Loucy (cell line): Measurements from ENCODE around the gene SAMD13.

Experiments
- H2AFZ ChIP-seq: fragments of 200-600 bp; sonication (generic); 2 replicates; pipeline ENCODE4 v1.6.0; 2016; ENCODE audit warnings: antibody characterized with exemption, mild to moderate bottlenecking, low read length, moderate library complexity
- H3F3A ChIP-seq: fragments of 200-600 bp; 2 replicates; pipeline ENCODE4 v1.6.0; 2016; ENCODE audit warnings: antibody characterized with exemption, low read depth, mild to moderate bottlenecking
- H3K27me3 ChIP-seq: fragments of 200-600 bp; sonication (generic); 2 replicates; pipeline ENCODE4 v1.6.1; 2014; ENCODE audit warnings: low read length, mild to moderate bottlenecking; ENCODE audit not compliant: insufficient read depth, poor library complexity, severe bottlenecking
- H3K36me3 ChIP-seq: fragments of 200-600 bp; sonication (generic); 2 replicates; pipeline ENCODE4 v1.6.1; 2016; ENCODE audit warnings: low read length; ENCODE audit not compliant: insufficient read depth
- H3K4me1 ChIP-seq: fragments of 200-600 bp; sonication (generic); 2 replicates; pipeline ENCODE4 v1.5.1; 2014; ENCODE audit warnings: low read length, mild to moderate bottlenecking; ENCODE audit not compliant: insufficient read depth, poor library complexity, severe bottlenecking
- H3K4me2 ChIP-seq: fragments of 200-600 bp; sonication (generic); 2 replicates; pipeline ENCODE4 v1.6.0; 2014; ENCODE audit warnings: antibody characterized with exemption, low read length, low read depth, mild to moderate bottlenecking; ENCODE audit not compliant: poor library complexity, severe bottlenecking
- H3K4me3 ChIP-seq: fragments of 200-600 bp; sonication (generic); 2 replicates; pipeline ENCODE4 v1.5.1; 2014; ENCODE audit warnings: low read length, mild to moderate bottlenecking, mixed read lengths; ENCODE audit not compliant: poor library complexity, severe bottlenecking
- H3K79me2 ChIP-seq: fragments of 200-600 bp; sonication (generic); 2 replicates; pipeline ENCODE4 v1.6.1; 2014; ENCODE audit warnings: low read length; ENCODE audit not compliant: insufficient read depth
- H3K9ac ChIP-seq: fragments of 200-600 bp; sonication (generic); 2 replicates; pipeline ENCODE4 v1.6.0; 2014; ENCODE audit warnings: mild to moderate bottlenecking, low read depth, low read length, moderate library complexity; ENCODE audit not compliant: poor library complexity, severe bottlenecking
- H3K9me2 ChIP-seq: fragments of 200-600 bp; sonication (generic); replicated peaks from 2 replicates; pipeline ENCODE4 v1.6.1; 2016; ENCODE audit warnings: low read depth, low read length, mixed read lengths
- H3K9me3 ChIP-seq: fragments of 200-600 bp; sonication (generic); 2 replicates; pipeline ENCODE4 v1.6.1; 2014; ENCODE audit warnings: mild to moderate bottlenecking, antibody characterized with exemption, low read length, low read depth; ENCODE audit not compliant: insufficient read depth
- H4K20me1 ChIP-seq: fragments of 200-600 bp; sonication (generic); 2 replicates; pipeline ENCODE4 v1.6.0; 2014; ENCODE audit warnings: antibody characterized with exemption, low read length, mild to moderate bottlenecking; ENCODE audit not compliant: insufficient read depth, poor library complexity, severe bottlenecking
- CTCF ChIP-seq: fragments of 200-600 bp; sonication (generic); conservative IDR thresholded peaks from 2 replicates; pipeline ENCODE4 v1.5.1; 2014; ENCODE audit warnings: mild to moderate bottlenecking, antibody characterized with exemption, low read length
- EZH2phosphoT487 ChIP-seq: fragments of 200-600 bp; IDR thresholded peaks from 2 replicates; pipeline ENCODE4 v1.6.1; 2018; ENCODE audit warnings: antibody characterized with exemption, mild to moderate bottlenecking, moderate library complexity, borderline replicate concordance

SAMD13 gene

GRCh38 chr1:84366786-84367185, 65.3 kb downstream of the SAMD13 start:
- Histone ChIP-seq H3F3A (no peaks in the 10 kb centered on the region), H4K20me1 (no peaks in the 10 kb centered on the region), H3K4me2 (no peak overlapping the region), H3K27me3 (no peaks in the 10 kb centered on the region), H3K4me3 (no peak overlapping the region), H3K4me1 (peaks cover 7% of the 10 kb centered on the region), H3K79me2 (no peaks in the 10 kb centered on the region), H3K9me2 (no peaks in the 10 kb centered on the region), H3K9ac (no peak overlapping the region), H2AFZ (no peak overlapping the region), H3K36me3 (no peaks in the 10 kb centered on the region), H3K9me3 (no peaks in the 10 kb centered on the region)
- TF ChIP-seq EZH2phosphoT487 (no peak), CTCF (no peak)

GRCh38 chr1:84367219-84367618, 65.7 kb downstream of the SAMD13 start:
- H3F3A ChIP-seq, result no peaks in the 10 kb centered on the region
- no peaks in the 10 kb centered on the region for H3K36me3 ChIP-seq
- H3K4me3 ChIP-seq, result no peak overlapping the region
- H3K9ac ChIP-seq, result no peak overlapping the region
- H3K27me3 ChIP-seq, result no peaks in the 10 kb centered on the region
- TF ChIP-seq CTCF (no peak), EZH2phosphoT487 (no peak)
- H3K9me3 ChIP-seq, result no peaks in the 10 kb centered on the region
- H3K9me2 ChIP-seq, result no peaks in the 10 kb centered on the region
- no peak overlapping the region for H2AFZ ChIP-seq
- peaks cover 7% of the 10 kb centered on the region for H3K4me1 ChIP-seq
- H3K79me2 ChIP-seq, result no peaks in the 10 kb centered on the region
- H4K20me1 ChIP-seq, result no peaks in the 10 kb centered on the region
- no peak overlapping the region for H3K4me2 ChIP-seq

GRCh38 chr1:84368441-84368840, 66.9 kb downstream of the SAMD13 start:
- H3K9me2 ChIP-seq, result no peaks in the 10 kb centered on the region
- H3F3A ChIP-seq, result no peaks in the 10 kb centered on the region
- H4K20me1 ChIP-seq, result no peaks in the 10 kb centered on the region
- H3K27me3 ChIP-seq, result no peaks in the 10 kb centered on the region
- no peaks in the 10 kb centered on the region for H3K79me2 ChIP-seq
- peaks cover 7% of the 10 kb centered on the region for H3K4me1 ChIP-seq
- no peak overlapping the region for H3K4me3 ChIP-seq
- TF ChIP-seq EZH2phosphoT487 (no peak), CTCF (no peak)
- H3K9ac ChIP-seq, result no peak overlapping the region
- H2AFZ ChIP-seq, result no peak overlapping the region
- H3K9me3 ChIP-seq, result no peaks in the 10 kb centered on the region
- H3K36me3 ChIP-seq, result no peaks in the 10 kb centered on the region
- no peak overlapping the region for H3K4me2 ChIP-seq
